MM.1S (cell line): ENCODE results near the gene ATF7.

Experiments
- CTCF ChIP-seq: fragments of 300-600 bp; sonication (generic); IDR thresholded peaks from 2 replicates; pipeline ENCODE4 v1.5.1; 2016; ENCODE audit warnings: antibody characterized with exemption, low read length, mixed read lengths
- EZH2 ChIP-seq: fragments of 300-600 bp; sonication (generic); optimal IDR thresholded peaks from 2 replicates; pipeline ENCODE3; 2017; ENCODE audit warnings: low read depth, mild to moderate bottlenecking, antibody characterized with exemption, low read length, mixed read lengths

- TF ChIP-seq EZH2 (no peak), CTCF (no peak)
Measured at GRCh38 chr12:53502983-53503728, 123.0 kb downstream of the ATF7 start.
